Esophagus muscularis mucosa (tissue), 4 donors: Measurements from ENCODE around the gene HLCS. TPM values are rescaled to one million over a fixed set of nuclear protein-coding genes. Genes with fewer than 3 reads are reported as not detected.

Source experiments
- DNase-seq: peaks from one replicate; pipeline ENCODE4 v3.0.0-alpha.2; 2017; ENCODE audit errors: extremely low spot score
- H3K27ac ChIP-seq, 4 donors: fragments of 200-600 bp; sonication (generic); replicated peaks in 1 of 4; 1 replicate in 3 of 4; 2 replicates in 1 of 4; pipeline ENCODE4 v1.5.1; 2016 to 2019; ENCODE audit warnings: mild to moderate bottlenecking in 1 of 4
- H3K27me3 ChIP-seq, 4 donors: fragments of 200-600 bp; sonication (generic); one replicate each; pipeline versions ENCODE4 v1.5.1 to v1.6.0; 2016 to 2019
- H3K36me3 ChIP-seq, 4 donors: fragments of 200-600 bp; sonication (generic); one replicate each; pipeline ENCODE4 v1.5.1; 2016 to 2019
- H3K4me1 ChIP-seq, 4 donors: fragments of 200-600 bp; sonication (generic); one replicate each; pipeline ENCODE4 v1.5.1; 2016 to 2019
- H3K4me3 ChIP-seq, 4 donors: fragments of 200-600 bp; sonication (generic); 1 replicate in 2 of 4; 2 replicates in 2 of 4; pipeline ENCODE4 v1.5.1; 2016 to 2019; ENCODE audit warnings: mild to moderate bottlenecking in 4 of 4, moderate library complexity in 1 of 4
- H3K9me3 ChIP-seq, 4 donors: fragments of 200-600 bp; sonication (generic); 1 replicate in 3 of 4; 2 replicates in 1 of 4; pipeline ENCODE4 v1.5.1; 2016 to 2019
- CTCF ChIP-seq, 3 experiments: fragments of 200-600 bp in 2 of 3; fragments of 450-650 bp in 1 of 3; sonication (generic) in 2 of 3; IDR thresholded peaks; one replicate each; pipeline ENCODE4 v1.5.1; 2017 to 2019; ENCODE audit warnings: antibody characterized with exemption in 3 of 3, mild to moderate bottlenecking in 2 of 3, moderate library complexity in 1 of 3
- EP300 ChIP-seq: sonication (generic); formaldehyde crosslinking; IDR thresholded peaks from one replicate; pipeline ENCODE4 v1.6.1; 2017; ENCODE audit warnings: antibody characterized with exemption
- POLR2A ChIP-seq: fragments of 450-650 bp; IDR thresholded peaks from one replicate; pipeline ENCODE4 v1.6.1; 2017; ENCODE audit warnings: antibody characterized with exemption, moderate library complexity, mild to moderate bottlenecking, low read depth
- POLR2AphosphoS5 ChIP-seq, 2 donors: sonication (generic); formaldehyde crosslinking; IDR thresholded peaks; one replicate each; pipeline ENCODE4 v1.6.1; 2017; ENCODE audit warnings: antibody characterized with exemption in 2 of 2
- WGBS: methylation state at CpG from one replicate; pipeline ENCODE4 v1.1.5; 2018; 5-methylcytosine and 5-hydroxymethylcytosine counted together
- intact Hi-C: fragments of 100-400 bp; cut with DNase I; formaldehyde crosslinking; loops from one replicate; pipeline ENCODE4 v1.15.1; 2023
- total RNA-seq, 4 donors: library from RNA; depleted of rRNA; stranded (reverse); fragments of >200 nt; gene quantifications; one replicate each; pipeline versions ENCODE4 v1.1.0 to v1.2.1, GENCODE V29; 2016

Gene HLCS
- total RNA-seq, 4 donors from 2014 or later = 15.9 to 25.3 (median 22.0) TPM

- WGBS = 98% methylated on average over 3 of the region's 3 CpGs
- TF ChIP-seq POLR2A = no peak
- TF ChIP-seq EP300 = no peak
- TF ChIP-seq POLR2AphosphoS5 (IDR thresholded peaks at IDR 0.05) = no peak
- TF ChIP-seq CTCF (IDR thresholded peaks at IDR 0.05) = no peak
- H3K9me3 ChIP-seq = no peaks in the 10 kb centered on the region
- no peaks in the 10 kb centered on the region for H3K27me3 ChIP-seq
- peaks cover 0 to 9% (median 4%) of the 10 kb centered on the region in 4 donors for H3K4me1 ChIP-seq
- no peak overlapping the region for H3K27ac ChIP-seq
- H3K4me3 ChIP-seq = no peak overlapping the region
- intact Hi-C loops = no loop called here
- no peak for DNase-seq
- no peaks in the 10 kb centered on the region for H3K36me3 ChIP-seq
These were observed 124.6 kb downstream of the HLCS start for GRCh38 chr21:36841866-36842265.

- TF ChIP-seq POLR2A (no peak), POLR2AphosphoS5 (IDR thresholded peaks at IDR 0.05) (no peak), EP300 (no peak), CTCF (IDR thresholded peaks at IDR 0.05) (no peak)
- Histone ChIP-seq H3K4me3 (no peak overlapping the region), H3K36me3 (no peaks in the 10 kb centered on the region), H3K9me3 (no peaks in the 10 kb centered on the region), H3K27me3 (no peaks in the 10 kb centered on the region), H3K4me1 (peaks cover 0 to 5% (median 0%) of the 10 kb centered on the region in 4 donors), H3K27ac (no peak overlapping the region)
- intact Hi-C loops = no loop called here
- WGBS = 79% methylated on average over 3 of the region's 3 CpGs
- no peak for DNase-seq
These were observed 126.7 kb downstream of the HLCS start for GRCh38 chr21:36839735-36840134.

- TF ChIP-seq CTCF (IDR thresholded peaks at IDR 0.05) = no peak
- no peak for TF ChIP-seq POLR2AphosphoS5 (IDR thresholded peaks at IDR 0.05)
- Histone ChIP-seq H3K36me3 (no peaks in the 10 kb centered on the region), H3K27me3 (no peaks in the 10 kb centered on the region), H3K4me3 (no peak overlapping the region), H3K4me1 (peaks cover 0 to 5% (median 0%) of the 10 kb centered on the region in 4 donors), H3K9me3 (no peaks in the 10 kb centered on the region), H3K27ac (no peak overlapping the region)
- no peak for DNase-seq
- WGBS = 80% methylated on average over 6 of the region's 6 CpGs
- intact Hi-C loops = no loop called here
These were observed 127.3 kb downstream of the HLCS start for GRCh38 chr21:36839123-36839522.

GRCh38 chr21:36835383-36835795 is 131.1 kb downstream of the HLCS start:
- intact Hi-C loops = no loop called here
- no peak overlapping the region for H3K27ac ChIP-seq
- no peak for DNase-seq
- no peak overlapping the region for H3K4me3 ChIP-seq
- 11% methylated on average over 1 of the region's 1 CpG for WGBS
- H3K36me3 ChIP-seq = no peaks in the 10 kb centered on the region
- TF ChIP-seq POLR2A (no peak), EP300 (no peak), POLR2AphosphoS5 (IDR thresholded peaks at IDR 0.05) (no peak), CTCF (IDR thresholded peaks at IDR 0.05) (no peak)
- peaks cover 0 to 5% (median 0%) of the 10 kb centered on the region in 4 donors for H3K4me1 ChIP-seq
- H3K27me3 ChIP-seq = no peaks in the 10 kb centered on the region
- no peaks in the 10 kb centered on the region for H3K9me3 ChIP-seq

- Histone ChIP-seq H3K36me3 (no peaks in the 10 kb centered on the region), H3K4me3 (no peak overlapping the region), H3K9me3 (no peaks in the 10 kb centered on the region), H3K4me1 (peaks cover 0 to 5% (median 2%) of the 10 kb centered on the region in 4 donors), H3K27ac (no peak overlapping the region), H3K27me3 (no peaks in the 10 kb centered on the region)
- no peak for DNase-seq
- intact Hi-C loops = no loop called here
- WGBS = 98% methylated on average over 4 of the region's 4 CpGs
- TF ChIP-seq POLR2AphosphoS5 (IDR thresholded peaks at IDR 0.05) (no peak), POLR2A (no peak), CTCF (IDR thresholded peaks at IDR 0.05) (no peak)
These were observed 132.3 kb downstream of the HLCS start for GRCh38 chr21:36834192-36834591.
